Caco-2 (cell line): ENCODE results near the gene RNF208. TPM values are rescaled to one million over a fixed set of nuclear protein-coding genes. Genes with fewer than 3 reads are reported as not detected.

Experiments
- BruUV-seq: library from RNA; stranded (reverse); fragments of 400-500 nt; replicated peaks from 2 replicates; lab custom pipeline; 2021; lab: Mats Ljungman, UMichigan
- CTCF ChIA-PET: fragments of 300-600 bp; sonication (Branson Sonifier 250); formaldehyde crosslinking; loops from one replicate; lab custom pipeline; 2022; ENCODE audit warnings: antibody characterized with exemption; lab: Charles Lee
- POLR2A ChIA-PET: fragments of 300-600 bp; sonication (Branson Sonifier 250); formaldehyde crosslinking; loops from one replicate; lab custom pipeline; 2022; ENCODE audit warnings: antibody characterized with exemption; lab: Charles Lee
- DNase-seq, 2 experiments: peaks; one replicate each; pipeline versions ENCODE4 v3.0.0 to v3.0.0-alpha.2; 2020 to 2022
- H3K27me3 ChIP-seq: replicated peaks from 2 replicates; pipeline ENCODE4 v1.6.0; 2011; ENCODE audit warnings: low read length; ENCODE audit not compliant: control insufficient read depth, insufficient read depth
- H3K36me3 ChIP-seq: 2 replicates; pipeline ENCODE4 v1.5.1; 2011; ENCODE audit warnings: low read length; ENCODE audit not compliant: control insufficient read depth, insufficient read depth
- H3K4me1 ChIP-seq: fragments of 250-450 bp; sonication (Bioruptor Pico); 2 replicates; pipeline ENCODE4 v1.5.1; 2020; ENCODE audit warnings: mild to moderate bottlenecking
- H3K4me3 ChIP-seq: 2 replicates; pipeline ENCODE4 v1.5.1; 2011; ENCODE audit warnings: low read depth, mild to moderate bottlenecking, control low read depth, low read length
- H3K9me3 ChIP-seq: fragments of 250-450 bp; sonication (Bioruptor Pico); 2 replicates; pipeline ENCODE4 v1.5.1; 2020; ENCODE audit warnings: mild to moderate bottlenecking, moderate library complexity
- H3K27ac Mint-ChIP-seq: one replicate; pipeline ENCODE4 v1.8.0; 2022; ENCODE audit warnings: mixed read lengths; ENCODE audit not compliant: unreplicated experiment
- H3K27me3 Mint-ChIP-seq: one replicate; pipeline ENCODE4 v1.8.0; 2022; ENCODE audit warnings: mixed read lengths; ENCODE audit not compliant: insufficient read depth, unreplicated experiment
- H3K36me3 Mint-ChIP-seq: one replicate; pipeline ENCODE4 v1.8.0; 2022; ENCODE audit warnings: mild to moderate bottlenecking, mixed read lengths; ENCODE audit not compliant: insufficient read depth, unreplicated experiment
- H3K4me1 Mint-ChIP-seq: one replicate; pipeline ENCODE4 v1.8.0; 2022; ENCODE audit warnings: low read depth, mixed read lengths; ENCODE audit not compliant: unreplicated experiment
- H3K4me3 Mint-ChIP-seq: one replicate; pipeline ENCODE4 v1.8.0; 2022; ENCODE audit warnings: mild to moderate bottlenecking, moderate library complexity, mixed read lengths; ENCODE audit not compliant: unreplicated experiment
- H3K9me3 Mint-ChIP-seq: one replicate; pipeline ENCODE4 v1.8.0; 2022; ENCODE audit warnings: mixed read lengths; ENCODE audit not compliant: unreplicated experiment
- intact Hi-C: fragments of 100-400 bp; cut with micrococcal nuclease; formaldehyde crosslinking; loops from one replicate; pipeline ENCODE4 v1.10.0; 2022; ENCODE audit not compliant: unreplicated experiment
- total RNA-seq: library from RNA; stranded (reverse); gene quantifications from 2 replicates; pipeline ENCODE4 v1.2.3, GENCODE V29; 2022
- TF ChIP-seq, protein P1 (sequence below), 2 experiments: fragments of 200-600 bp in 1 of 2; IDR thresholded peaks; 1 replicate in 1 of 2; 2 replicates in 1 of 2; pipeline versions ENCODE4 v1.5.1 to v1.8.0; 2011 to 2022; ENCODE audit warnings: antibody characterized with exemption in 1 of 2, control low read depth in 1 of 2, inconsistent platforms in 1 of 2, low read depth in 1 of 2, low read length in 1 of 2, mild to moderate bottlenecking in 1 of 2, moderate library complexity in 1 of 2; ENCODE audit not compliant: insufficient read depth in 1 of 2, severe bottlenecking in 1 of 2, unreplicated experiment in 1 of 2

RNF208 gene
- total RNA-seq, 1 experiment from 2014 or later = 6.5 TPM

DNA sequence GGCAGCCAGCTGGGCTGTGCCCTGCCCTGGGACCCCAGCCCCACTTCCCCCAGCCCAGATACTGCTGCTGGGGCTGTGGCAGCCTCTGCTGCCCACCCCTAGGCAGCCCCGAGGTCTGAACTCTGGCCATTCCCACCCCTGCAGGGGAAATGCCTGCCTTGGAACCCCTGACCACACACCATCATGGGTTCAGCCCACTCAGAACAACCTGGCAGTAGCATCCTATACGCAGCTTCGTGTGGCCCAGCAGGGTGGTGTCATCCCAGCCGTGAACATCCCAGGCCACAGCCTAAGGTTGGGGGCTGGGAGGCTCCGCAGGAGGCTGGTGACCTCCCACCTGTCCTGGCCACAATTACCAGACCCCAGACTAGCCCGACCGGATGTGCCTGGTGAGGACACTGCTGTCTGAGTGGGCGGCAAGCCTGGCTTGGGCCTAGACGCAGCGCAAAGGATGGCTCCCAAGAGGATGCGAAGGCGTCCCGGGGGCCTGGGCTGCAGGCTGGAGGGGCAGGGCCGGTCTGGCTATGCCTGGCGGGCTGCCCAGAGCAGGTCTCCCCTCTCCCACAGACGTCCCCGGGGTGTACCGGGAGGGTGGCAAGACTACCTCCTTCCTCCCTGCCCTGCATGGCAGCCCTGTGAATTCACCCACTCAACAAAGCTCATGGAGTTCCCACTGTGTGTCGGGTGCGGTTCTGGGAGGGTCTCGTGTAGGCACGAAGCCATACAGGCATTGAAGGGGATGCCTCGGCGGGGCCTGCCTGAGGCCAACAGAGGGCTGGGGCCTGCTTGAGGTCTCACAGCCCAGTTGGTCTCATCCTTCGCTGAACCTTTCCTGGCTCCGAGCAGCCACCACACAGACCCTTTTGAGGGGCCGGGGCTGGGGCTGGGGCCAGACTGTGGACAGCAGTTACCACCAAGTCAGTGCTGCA is 7.2 kb upstream of the RNF208 start:
- no peak overlapping the region for H3K27ac Mint-ChIP-seq
- peaks cover 13% of the 10 kb centered on the region for H3K4me1 Mint-ChIP-seq
- no peaks in the 10 kb centered on the region for H3K27me3 ChIP-seq
- no peak for DNase-seq
- CTCF ChIA-PET = interaction anchor here (0.6 to 0.7 kb wide), 2 partner anchors 11 to 180 kb away, joined by 3 to 5 read pairs; no protein-coding TSS in a partner anchor
- TF ChIP-seq, protein P1, sequence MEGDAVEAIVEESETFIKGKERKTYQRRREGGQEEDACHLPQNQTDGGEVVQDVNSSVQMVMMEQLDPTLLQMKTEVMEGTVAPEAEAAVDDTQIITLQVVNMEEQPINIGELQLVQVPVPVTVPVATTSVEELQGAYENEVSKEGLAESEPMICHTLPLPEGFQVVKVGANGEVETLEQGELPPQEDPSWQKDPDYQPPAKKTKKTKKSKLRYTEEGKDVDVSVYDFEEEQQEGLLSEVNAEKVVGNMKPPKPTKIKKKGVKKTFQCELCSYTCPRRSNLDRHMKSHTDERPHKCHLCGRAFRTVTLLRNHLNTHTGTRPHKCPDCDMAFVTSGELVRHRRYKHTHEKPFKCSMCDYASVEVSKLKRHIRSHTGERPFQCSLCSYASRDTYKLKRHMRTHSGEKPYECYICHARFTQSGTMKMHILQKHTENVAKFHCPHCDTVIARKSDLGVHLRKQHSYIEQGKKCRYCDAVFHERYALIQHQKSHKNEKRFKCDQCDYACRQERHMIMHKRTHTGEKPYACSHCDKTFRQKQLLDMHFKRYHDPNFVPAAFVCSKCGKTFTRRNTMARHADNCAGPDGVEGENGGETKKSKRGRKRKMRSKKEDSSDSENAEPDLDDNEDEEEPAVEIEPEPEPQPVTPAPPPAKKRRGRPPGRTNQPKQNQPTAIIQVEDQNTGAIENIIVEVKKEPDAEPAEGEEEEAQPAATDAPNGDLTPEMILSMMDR (IDR thresholded peaks at IDR 0.05; ENCODE audit: insufficient read depth in 1 of 2, low read depth in 1 of 2, low read length in 1 of 2, severe bottlenecking in 1 of 2, unreplicated experiment in 1 of 2) = no peak
- H3K9me3 ChIP-seq = no peaks in the 10 kb centered on the region
- H3K36me3 ChIP-seq = no peaks in the 10 kb centered on the region
- H3K4me3 Mint-ChIP-seq = no peak overlapping the region
- no TSS peak for BruUV-seq
- no peak overlapping the region for H3K4me3 ChIP-seq
- no peaks in the 10 kb centered on the region for H3K9me3 Mint-ChIP-seq
- H3K27me3 Mint-ChIP-seq = no peaks in the 10 kb centered on the region
- POLR2A ChIA-PET = interaction anchor here (0.6 to 0.7 kb wide), 2 partner anchors 12 to 59 kb away, joined by 3 to 4 read pairs; partner anchors contain the start of gene TUBB4B
- H3K36me3 Mint-ChIP-seq = peaks cover 4% of the 10 kb centered on the region
- intact Hi-C loops = no loop called here
- peaks cover 38% of the 10 kb centered on the region for H3K4me1 ChIP-seq

DNA sequence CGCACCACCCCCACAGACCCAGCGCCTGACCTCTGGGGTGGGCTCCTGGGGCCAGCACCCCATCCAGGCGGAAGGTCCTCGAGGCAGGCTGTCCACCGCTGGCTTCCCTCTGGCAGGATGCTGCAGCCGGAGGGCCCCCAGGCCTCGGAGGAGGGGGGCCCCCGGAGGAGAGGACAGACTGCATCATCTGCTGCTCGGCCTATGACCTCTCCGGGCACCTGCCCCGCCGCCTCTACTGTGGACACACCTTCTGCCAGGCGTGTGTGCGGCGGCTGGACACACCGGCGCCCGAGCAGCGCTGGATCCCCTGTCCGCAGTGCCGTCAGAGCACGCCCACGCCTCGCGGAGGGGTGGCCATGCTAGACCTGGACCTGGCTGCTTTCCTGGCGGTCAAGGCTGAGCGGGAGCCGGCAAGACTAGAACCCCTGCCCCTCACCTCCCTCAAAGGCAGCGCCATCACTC is 6.5 kb upstream of the RNF208 start:
- H3K4me3 Mint-ChIP-seq = no peak overlapping the region
- no peak for DNase-seq
- no peak overlapping the region for H3K27ac Mint-ChIP-seq
- POLR2A ChIA-PET = no interaction called here
- H3K9me3 Mint-ChIP-seq = no peaks in the 10 kb centered on the region
- TF ChIP-seq, protein P1 (IDR thresholded peaks at IDR 0.05; ENCODE audit: insufficient read depth in 1 of 2, low read depth in 1 of 2, low read length in 1 of 2, severe bottlenecking in 1 of 2, unreplicated experiment in 1 of 2) = no peak
- H3K27me3 Mint-ChIP-seq = no peaks in the 10 kb centered on the region
- no TSS peak for BruUV-seq
- peaks cover 13% of the 10 kb centered on the region for H3K4me1 Mint-ChIP-seq
- no peaks in the 10 kb centered on the region for H3K27me3 ChIP-seq
- CTCF ChIA-PET = interaction anchor here (1.7 kb wide), 1 partner anchor 14 kb away, joined by 8 read pairs; no protein-coding TSS in a partner anchor
- no peak overlapping the region for H3K4me3 ChIP-seq
- intact Hi-C loops = no loop called here
- H3K4me1 ChIP-seq = peaks cover 38% of the 10 kb centered on the region
- H3K9me3 ChIP-seq = no peaks in the 10 kb centered on the region
- peaks cover 2% of the 10 kb centered on the region for H3K36me3 Mint-ChIP-seq
- no peaks in the 10 kb centered on the region for H3K36me3 ChIP-seq

DNA sequence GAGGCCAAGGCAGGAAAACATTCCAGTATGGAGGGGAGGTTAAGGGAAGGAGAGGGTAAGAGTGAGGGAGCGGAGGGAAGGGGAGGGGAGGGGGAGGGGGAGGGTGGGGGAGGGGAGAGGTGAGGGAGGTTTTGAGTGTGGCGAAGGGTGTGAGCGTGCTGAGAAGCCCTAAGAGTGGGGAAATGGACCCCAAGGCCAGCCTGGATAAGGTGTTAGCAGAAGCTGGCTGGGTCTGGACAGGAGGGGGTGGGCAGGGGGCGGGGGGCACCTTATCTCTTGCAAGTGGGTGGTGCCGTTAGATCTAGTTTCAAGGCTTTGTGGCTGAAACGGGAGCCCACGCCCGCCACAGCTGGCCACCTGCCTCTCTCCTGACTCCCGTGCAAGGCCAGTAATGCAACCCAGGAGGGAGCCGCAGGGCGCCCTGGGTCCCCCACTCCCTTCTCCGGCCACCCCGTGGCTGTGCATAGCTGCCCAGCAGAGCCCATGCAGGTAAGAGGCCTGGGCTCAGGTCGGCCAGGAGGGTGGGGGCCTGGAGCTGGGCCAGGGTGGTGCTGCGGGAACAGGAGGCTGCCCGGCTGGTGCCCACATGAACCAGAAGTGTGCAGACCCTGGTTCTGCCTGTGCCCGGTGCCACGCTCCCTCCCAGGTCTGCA is 5.9 kb upstream of the RNF208 start:
- peaks cover 8% of the 10 kb centered on the region for H3K36me3 Mint-ChIP-seq
- Histone ChIP-seq H3K4me1 (peaks cover 38% of the 10 kb centered on the region), H3K27me3 (no peaks in the 10 kb centered on the region), H3K36me3 (no peaks in the 10 kb centered on the region), H3K9me3 (no peaks in the 10 kb centered on the region), H3K4me3 (no peak overlapping the region)
- ChIA-PET POLR2A (interaction anchor here (1.0 kb wide), 1 partner anchor 9 kb away, joined by 3 read pairs; no protein-coding TSS in a partner anchor), CTCF (interaction anchor here (0.6 to 2.4 kb wide), 13 partner anchors 9 to 181 kb away, joined by 3 to 20 read pairs (median 6); partner anchors contain the start of genes ANAPC2, LRRC26 and SSNA1)
- H3K27ac Mint-ChIP-seq = no peak overlapping the region
- H3K4me1 Mint-ChIP-seq = peaks cover 13% of the 10 kb centered on the region
- intact Hi-C loops = loop anchor here (1.0 to 2.0 kb wide), 4 partner anchors 8 to 111 kb away; partner anchors contain the start of genes ANAPC2 and SSNA1
- DNase-seq = no peak
- no peaks in the 10 kb centered on the region for H3K9me3 Mint-ChIP-seq
- no peaks in the 10 kb centered on the region for H3K27me3 Mint-ChIP-seq
- no TSS peak for BruUV-seq
- no peak overlapping the region for H3K4me3 Mint-ChIP-seq
- TF ChIP-seq, protein P1 (IDR thresholded peaks at IDR 0.05; ENCODE audit: insufficient read depth in 1 of 2, low read depth in 1 of 2, low read length in 1 of 2, severe bottlenecking in 1 of 2, unreplicated experiment in 1 of 2) = no peak
